Lower lobe of right lung (tissue), 2 donors: ENCODE measurements around the gene SLC26A9. TPM values are rescaled to one million over a fixed set of nuclear protein-coding genes. Genes with fewer than 3 reads are reported as not detected.

ENCODE experiments used
- ATAC-seq, 2 donors: fragments of 200-7000 bp; cut with Tn5 transposase; one replicate each; pipeline ENCODE4 v1.9.1; 2020 to 2022; ENCODE audit warnings: mild to moderate bottlenecking in 2 of 2, moderate library complexity in 2 of 2
- DNase-seq: peaks from one replicate; pipeline ENCODE4 v3.0.0-alpha.2; 2020
- H3K27ac ChIP-seq: fragments of 200-600 bp; one replicate; pipeline ENCODE4 v1.8.0; 2022
- H3K27me3 ChIP-seq: fragments of 200-600 bp; one replicate; pipeline ENCODE4 v1.8.0; 2022; ENCODE audit warnings: low read depth
- H3K36me3 ChIP-seq: fragments of 200-600 bp; one replicate; pipeline ENCODE4 v1.8.0; 2022; ENCODE audit warnings: mild to moderate bottlenecking
- H3K4me1 ChIP-seq: fragments of 200-600 bp; one replicate; pipeline ENCODE4 v1.8.0; 2022
- H3K4me3 ChIP-seq: fragments of 200-600 bp; one replicate; pipeline ENCODE4 v1.8.0; 2022; ENCODE audit warnings: mild to moderate bottlenecking
- H3K9me3 ChIP-seq: fragments of 200-600 bp; one replicate; pipeline ENCODE4 v1.8.0; 2022
- intact Hi-C: fragments of 100-400 bp; cut with DNase I; formaldehyde crosslinking; loops from one replicate; pipeline ENCODE4 v1.11.0; 2022
- total RNA-seq: library from RNA; stranded (reverse); fragmentation: NEBNext Ultra II Directional; extraction: Animal tissue kit (Norgen Biotek cat#: 25700); gene quantifications from one replicate; pipeline ENCODE4 v1.2.1, GENCODE V29; 2021
- TF ChIP-seq, protein P1 (sequence below): fragments of 200-600 bp; IDR thresholded peaks from one replicate; pipeline ENCODE4 v1.8.0; 2022; ENCODE audit warnings: antibody characterized with exemption, mild to moderate bottlenecking
- donor health status: DM: no; HTN: yes; CAD: no; lungs with severe emphysema.

The SLC26A9 gene
- total RNA-seq, 1 donor from 2014 or later, result 18.2 TPM

DNA sequence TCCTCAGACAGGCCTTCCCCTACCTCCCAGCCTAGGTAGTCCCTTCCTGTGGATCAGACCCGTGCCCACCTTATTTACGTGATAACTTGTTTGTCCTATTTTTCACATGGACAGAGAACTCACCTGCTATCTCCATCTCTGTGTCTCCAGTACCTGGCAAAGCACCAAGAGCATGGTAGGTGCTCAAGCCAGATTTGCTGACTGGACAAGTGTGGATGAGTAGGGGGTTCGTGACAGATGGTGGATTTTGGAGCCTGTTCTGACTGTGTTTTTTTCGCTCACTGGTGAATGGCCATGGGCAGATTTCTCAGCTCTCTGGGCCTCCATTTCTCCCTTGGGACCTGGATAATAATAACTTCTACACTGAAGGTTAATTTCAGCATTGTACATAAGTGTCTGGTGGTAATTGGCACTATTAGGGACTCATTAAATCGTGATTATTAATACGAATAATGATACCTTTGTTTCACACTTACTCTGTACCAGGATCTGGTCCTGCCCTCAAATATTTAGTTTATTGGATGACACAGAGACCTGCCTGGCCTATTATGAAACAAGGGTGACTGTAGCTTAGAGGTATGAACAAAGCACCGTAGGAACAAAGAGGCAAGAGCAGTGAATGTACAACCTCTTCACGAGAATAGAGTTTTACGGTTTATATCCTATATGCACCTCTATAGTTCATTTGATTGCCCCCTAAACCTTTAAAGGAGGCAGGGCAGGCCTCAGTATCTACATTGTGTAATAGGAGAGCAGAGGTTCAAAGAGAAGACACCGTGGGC is 24.5 kb upstream of the SLC26A9 start:
- Histone ChIP-seq H3K4me3 (no peak overlapping the region), H3K9me3 (no peaks in the 10 kb centered on the region), H3K27ac (no peak overlapping the region), H3K27me3 (no peaks in the 10 kb centered on the region), H3K36me3 (no peaks in the 10 kb centered on the region), H3K4me1 (peaks cover 4% of the 10 kb centered on the region)
- no peak for DNase-seq
- TF ChIP-seq, protein P1, sequence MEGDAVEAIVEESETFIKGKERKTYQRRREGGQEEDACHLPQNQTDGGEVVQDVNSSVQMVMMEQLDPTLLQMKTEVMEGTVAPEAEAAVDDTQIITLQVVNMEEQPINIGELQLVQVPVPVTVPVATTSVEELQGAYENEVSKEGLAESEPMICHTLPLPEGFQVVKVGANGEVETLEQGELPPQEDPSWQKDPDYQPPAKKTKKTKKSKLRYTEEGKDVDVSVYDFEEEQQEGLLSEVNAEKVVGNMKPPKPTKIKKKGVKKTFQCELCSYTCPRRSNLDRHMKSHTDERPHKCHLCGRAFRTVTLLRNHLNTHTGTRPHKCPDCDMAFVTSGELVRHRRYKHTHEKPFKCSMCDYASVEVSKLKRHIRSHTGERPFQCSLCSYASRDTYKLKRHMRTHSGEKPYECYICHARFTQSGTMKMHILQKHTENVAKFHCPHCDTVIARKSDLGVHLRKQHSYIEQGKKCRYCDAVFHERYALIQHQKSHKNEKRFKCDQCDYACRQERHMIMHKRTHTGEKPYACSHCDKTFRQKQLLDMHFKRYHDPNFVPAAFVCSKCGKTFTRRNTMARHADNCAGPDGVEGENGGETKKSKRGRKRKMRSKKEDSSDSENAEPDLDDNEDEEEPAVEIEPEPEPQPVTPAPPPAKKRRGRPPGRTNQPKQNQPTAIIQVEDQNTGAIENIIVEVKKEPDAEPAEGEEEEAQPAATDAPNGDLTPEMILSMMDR, result no peak
- ATAC-seq, result no peak
- intact Hi-C loops, result no loop called here

DNA sequence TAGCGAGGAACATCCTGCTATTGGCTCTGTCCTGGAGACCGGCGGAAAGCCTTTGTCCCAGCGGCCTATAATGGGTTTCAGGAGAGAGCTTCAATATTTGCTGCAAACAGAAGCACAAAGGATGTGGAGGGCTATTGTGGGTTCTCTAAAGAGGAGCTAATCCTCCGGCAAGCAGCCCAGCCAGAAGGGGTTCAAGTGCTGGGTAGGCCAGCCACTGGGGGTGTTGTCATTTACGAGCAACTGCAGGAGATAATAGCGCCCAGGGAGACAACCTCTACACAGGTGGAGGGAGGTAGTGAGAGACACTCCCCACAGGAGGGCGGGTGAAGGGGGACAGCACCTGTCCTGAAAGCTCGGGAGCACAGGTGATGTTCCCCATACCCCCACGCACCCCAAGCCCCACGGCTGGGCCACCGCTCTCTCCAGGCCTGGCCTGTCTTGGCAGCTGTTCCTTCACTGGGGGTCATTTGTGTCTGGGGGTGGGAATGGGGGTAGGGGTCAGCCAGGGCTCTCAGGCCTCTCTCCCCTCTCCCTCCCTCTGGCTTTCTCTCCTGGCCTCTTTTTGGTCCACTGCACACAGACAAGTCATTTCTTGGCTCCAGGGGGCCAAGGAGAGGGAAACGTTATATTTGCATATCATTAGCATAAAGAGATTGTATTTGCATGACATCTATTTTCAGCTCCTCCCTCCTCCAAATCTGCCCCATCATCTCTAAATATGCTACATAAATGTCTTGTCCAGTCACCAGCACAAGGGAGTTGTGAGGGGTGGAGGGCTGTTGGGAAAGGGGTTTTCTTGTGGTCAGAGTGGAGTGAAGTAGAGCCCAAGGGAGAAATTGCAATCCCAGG is 22.0 kb upstream of the SLC26A9 start:
- Histone ChIP-seq H3K27ac (no peak overlapping the region), H3K27me3 (no peaks in the 10 kb centered on the region), H3K4me1 (peaks cover 23% of the 10 kb centered on the region), H3K36me3 (no peaks in the 10 kb centered on the region), H3K9me3 (no peaks in the 10 kb centered on the region), H3K4me3 (no peak overlapping the region)
- intact Hi-C loops, result no loop called here
- DNase-seq (no peak), ATAC-seq (no peak)
- TF ChIP-seq, protein P1, result no peak

DNA sequence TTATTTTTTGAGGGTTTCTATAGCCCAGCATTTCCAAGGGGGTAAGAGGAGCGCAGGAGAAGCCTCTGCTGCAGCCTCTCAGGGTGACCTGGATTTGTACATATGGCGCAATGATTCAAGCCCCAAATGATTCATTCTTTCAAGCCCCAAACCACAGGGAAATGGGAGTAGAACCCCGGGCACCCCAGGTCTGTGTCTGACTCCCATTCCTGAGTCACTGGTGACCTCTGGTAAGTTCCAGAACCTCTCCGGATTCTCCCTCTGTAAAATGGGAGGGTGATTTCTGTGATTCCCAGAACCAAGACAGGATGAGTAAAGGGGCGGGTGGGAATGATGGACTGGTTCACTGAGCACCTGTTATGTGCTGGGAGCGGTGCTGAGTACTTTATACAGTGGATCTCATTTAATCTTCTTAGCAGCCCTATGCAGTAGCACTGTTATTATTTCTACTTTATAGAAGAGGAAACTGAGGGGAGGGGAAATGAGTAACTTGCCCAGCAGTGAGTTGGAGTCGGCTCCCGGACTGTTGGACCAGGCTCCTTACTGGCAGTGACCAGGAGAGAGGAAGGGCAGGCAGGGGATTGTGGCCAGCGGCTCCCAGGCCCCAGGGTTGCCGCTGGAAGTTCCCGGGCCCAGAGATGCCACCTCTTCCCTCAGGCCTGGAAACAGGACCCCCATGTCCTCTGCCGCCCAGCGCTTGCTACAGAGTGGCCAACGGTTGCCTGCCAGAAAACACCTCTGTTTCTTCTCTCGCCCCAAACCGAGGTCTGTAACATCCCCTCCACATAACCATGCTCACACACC is 20.3 kb upstream of the SLC26A9 start:
- H3K36me3 ChIP-seq, result no peaks in the 10 kb centered on the region
- intact Hi-C loops, result no loop called here
- TF ChIP-seq, protein P1, result no peak
- DNase-seq (no peak), ATAC-seq (peak in 1 of 2 donors; percentile 23)
- H3K4me1 ChIP-seq, result peaks cover 23% of the 10 kb centered on the region
- H3K27me3 ChIP-seq, result no peaks in the 10 kb centered on the region
- H3K9me3 ChIP-seq, result no peaks in the 10 kb centered on the region
- no peak overlapping the region for H3K27ac ChIP-seq
- no peak overlapping the region for H3K4me3 ChIP-seq

DNA sequence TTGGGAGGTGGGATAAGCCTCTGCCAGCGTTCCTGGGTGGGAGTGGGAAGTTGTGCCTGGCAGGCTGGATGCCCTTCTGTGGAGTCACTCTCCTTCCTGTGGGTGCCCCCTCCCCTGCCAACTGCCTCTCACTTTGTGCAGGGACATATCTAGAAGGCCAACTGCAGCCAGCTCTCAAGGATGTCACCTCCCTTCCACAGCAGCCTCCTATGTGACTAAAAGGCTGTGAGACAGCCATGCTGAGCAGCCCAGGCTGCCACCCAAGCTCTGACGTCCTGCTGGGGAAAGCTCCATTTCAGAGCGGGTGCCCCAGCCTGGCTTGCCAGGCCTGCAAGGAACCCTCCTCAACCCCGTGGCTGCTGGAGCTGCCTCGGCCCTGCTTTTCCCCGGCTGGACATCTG is 19.6 kb upstream of the SLC26A9 start:
- Histone ChIP-seq H3K4me3 (no peak overlapping the region), H3K36me3 (no peaks in the 10 kb centered on the region), H3K27ac (peak overlapping the region; percentile 49), H3K27me3 (no peaks in the 10 kb centered on the region), H3K9me3 (no peaks in the 10 kb centered on the region), H3K4me1 (peaks cover 23% of the 10 kb centered on the region)
- TF ChIP-seq, protein P1, result no peak
- no peak for DNase-seq
- ATAC-seq, result peak in 1 of 2 donors; percentile 11
- intact Hi-C loops, result no loop called here
